Hematopoietic multipotent progenitor cell treated with erythropoietin and hydrocortisone succinate and interleukin-3 and kit ligand, for 4 days (in vitro differentiated cells): ENCODE data around the gene RIPOR1.
A peak's percentile ranks its signal among the peaks of the same experiment; 100 is the strongest.

Source experiments
- DNase-seq: peaks from one replicate; pipeline ENCODE4 v3.0.0-alpha.2; 2015

RIPOR1 gene

GRCh38 chr16:67561824-67562525 lies 33.3 kb downstream of the RIPOR1 start:
- DNase-seq = peak; percentile 100

GRCh38 chr16:67562526-67562917 lies 33.9 kb downstream of the RIPOR1 start, which contains the start of gene CTCF:
Gene CTCF (plus strand): TSS chr16:67562526. CDS start chr16:67610833, 48,307 bp downstream.
- DNase-seq = peak; percentile 93

- DNase-seq = peak; percentile 82
Observed at GRCh38 chr16:67562918-67563707, 34.5 kb downstream of the RIPOR1 start.

- peak; percentile 72 for DNase-seq
Observed at GRCh38 chr16:67563708-67564468, 35.3 kb downstream of the RIPOR1 start.

GRCh38 chr16:67565470-67566100 lies 37.0 kb downstream of the RIPOR1 start:
- no peak for DNase-seq

GRCh38 chr16:67571464-67571863 lies 42.8 kb downstream of the RIPOR1 start:
- no peak for DNase-seq

GRCh38 chr16:67571981-67572431 lies 43.4 kb downstream of the RIPOR1 start:
- no peak for DNase-seq

- peak; percentile 27 for DNase-seq
Observed at GRCh38 chr16:67579686-67580085, 51.1 kb downstream of the RIPOR1 start.

GRCh38 chr16:67580202-67580601 lies 51.6 kb downstream of the RIPOR1 start:
- no peak for DNase-seq

- DNase-seq = no peak
Observed at GRCh38 chr16:67593288-67593687, 64.7 kb downstream of the RIPOR1 start.

GRCh38 chr16:67593701-67594100 lies 65.1 kb downstream of the RIPOR1 start:
- DNase-seq = no peak

- no peak for DNase-seq
Observed at GRCh38 chr16:67594256-67594915, 65.8 kb downstream of the RIPOR1 start.

- peak; percentile 16 for DNase-seq
Observed at GRCh38 chr16:67594956-67595355, 66.3 kb downstream of the RIPOR1 start.
